ENCODE measurements around the gene SLC2A1. TPM values are rescaled to one million over a fixed set of nuclear protein-coding genes. Genes with fewer than 3 reads are reported as not detected.

SLC2A1 gene
- total and polyA plus RNA-seq, 2 of the 13 experiments (the other 11 are each of a cell fraction or from before 2014, with no cell fraction given) = 125 to 423 TPM

DNA sequence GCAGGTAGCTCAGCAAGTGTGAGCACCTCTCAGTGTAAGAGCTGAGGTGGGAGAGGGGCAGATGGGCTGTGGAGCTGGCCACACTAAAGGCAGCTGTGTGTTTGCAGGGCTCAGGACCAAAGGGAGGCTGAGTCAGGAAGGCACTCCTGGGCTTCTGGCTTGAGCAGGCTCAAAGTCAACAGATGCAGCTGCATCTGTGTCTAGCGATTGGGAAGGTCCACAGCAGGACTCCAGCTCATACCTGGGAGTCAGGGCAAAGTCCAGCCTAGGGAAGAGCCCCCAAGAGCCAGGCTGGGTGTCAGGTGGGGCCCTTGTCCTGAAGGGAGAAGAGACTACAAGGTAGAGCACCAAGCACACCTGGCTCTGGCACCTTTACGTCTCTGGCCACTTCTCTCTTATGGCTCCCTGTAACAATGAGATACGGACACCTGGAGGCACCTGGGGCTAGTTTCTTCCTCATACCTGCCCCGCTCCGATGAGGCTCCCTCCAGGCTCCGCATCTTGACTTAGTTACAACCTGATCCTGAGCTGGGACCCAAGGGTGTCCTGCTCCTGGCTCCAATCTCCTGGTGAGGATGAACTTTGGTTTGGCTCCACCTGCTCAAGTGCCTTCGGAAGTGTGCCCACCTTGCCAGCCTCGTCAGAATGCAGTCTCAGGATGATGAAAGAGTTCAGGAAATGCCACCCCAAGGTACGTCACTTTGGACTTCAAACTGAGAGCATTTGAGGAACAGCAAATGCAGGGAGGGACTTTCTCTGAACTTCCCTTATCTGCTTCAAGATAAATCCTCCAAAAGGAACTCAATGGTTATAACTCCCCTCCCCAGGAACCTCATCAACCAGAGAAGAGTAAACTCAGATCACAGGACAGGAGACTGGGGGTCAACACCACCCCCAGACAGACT is 21.5 kb upstream of the SLC2A1 start (continued):
- TF ChIP-seq ZNF776 (CRISPR knock-in tag; IDR thresholded peaks at IDR 0.05) (no peak), NFE2L1 (CRISPR knock-in tag; IDR thresholded peaks at IDR 0.05; ENCODE audit: borderline replicate concordance) (no peak), ZNF598 (CRISPR knock-in tag; IDR thresholded peaks at IDR 0.05; ENCODE audit: borderline replicate concordance) (no peak), ZNF841 (CRISPR knock-in tag; IDR thresholded peaks at IDR 0.05; ENCODE audit: borderline replicate concordance) (no peak), ZNF530 (CRISPR knock-in tag; IDR thresholded peaks at IDR 0.05; ENCODE audit: low read depth) (no peak), ZNF10 (CRISPR knock-in tag; IDR thresholded peaks at IDR 0.05; ENCODE audit: borderline replicate concordance, low read depth) (no peak), ZMYM4 (CRISPR knock-in tag; IDR thresholded peaks at IDR 0.05) (no peak), ZNF143 (CRISPR knock-in tag; IDR thresholded peaks at IDR 0.05) (no peak), FOXO1 (CRISPR knock-in tag; IDR thresholded peaks at IDR 0.05) (no peak), HNF4A (CRISPR knock-in tag; IDR thresholded peaks at IDR 0.05) (peak; percentile 70), PHF8 (CRISPR knock-in tag; IDR thresholded peaks at IDR 0.05) (no peak), NBN (conservative IDR thresholded peaks at IDR 0.05) (no peak), NR1H2 (CRISPR knock-in tag; IDR thresholded peaks at IDR 0.05; ENCODE audit: borderline replicate concordance, low read depth) (no peak), SMAD3 (CRISPR knock-in tag; IDR thresholded peaks at IDR 0.05) (no peak), ZNF180 (CRISPR knock-in tag; IDR thresholded peaks at IDR 0.05; ENCODE audit: borderline replicate concordance, low read depth) (no peak)
- TF ChIP-seq, protein P1, sequence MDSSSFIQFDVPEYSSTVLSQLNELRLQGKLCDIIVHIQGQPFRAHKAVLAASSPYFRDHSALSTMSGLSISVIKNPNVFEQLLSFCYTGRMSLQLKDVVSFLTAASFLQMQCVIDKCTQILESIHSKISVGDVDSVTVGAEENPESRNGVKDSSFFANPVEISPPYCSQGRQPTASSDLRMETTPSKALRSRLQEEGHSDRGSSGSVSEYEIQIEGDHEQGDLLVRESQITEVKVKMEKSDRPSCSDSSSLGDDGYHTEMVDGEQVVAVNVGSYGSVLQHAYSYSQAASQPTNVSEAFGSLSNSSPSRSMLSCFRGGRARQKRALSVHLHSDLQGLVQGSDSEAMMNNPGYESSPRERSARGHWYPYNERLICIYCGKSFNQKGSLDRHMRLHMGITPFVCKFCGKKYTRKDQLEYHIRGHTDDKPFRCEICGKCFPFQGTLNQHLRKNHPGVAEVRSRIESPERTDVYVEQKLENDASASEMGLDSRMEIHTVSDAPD (CRISPR knock-in tag; IDR thresholded peaks at IDR 0.05) = no peak
- TF ChIP-seq, protein P2, sequence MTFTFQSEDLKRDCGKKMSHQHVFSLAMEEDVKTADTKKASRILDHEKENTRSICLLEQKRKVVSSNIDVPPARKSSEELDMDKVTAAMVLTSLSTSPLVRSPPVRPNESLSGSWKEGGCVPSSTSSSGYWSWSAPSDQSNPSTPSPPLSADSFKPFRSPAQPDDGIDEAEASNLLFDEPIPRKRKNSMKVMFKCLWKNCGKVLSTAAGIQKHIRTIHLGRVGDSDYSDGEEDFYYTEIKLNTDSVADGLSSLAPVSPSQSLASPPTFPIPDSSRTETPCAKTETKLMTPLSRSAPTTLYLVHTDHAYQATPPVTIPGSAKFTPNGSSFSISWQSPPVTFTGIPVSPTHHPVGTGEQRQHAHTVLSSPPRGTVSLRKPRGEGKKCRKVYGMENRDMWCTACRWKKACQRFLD (CRISPR knock-in tag; IDR thresholded peaks at IDR 0.05; ENCODE audit: borderline replicate concordance) = no peak
- TF ChIP-seq, protein P3, sequence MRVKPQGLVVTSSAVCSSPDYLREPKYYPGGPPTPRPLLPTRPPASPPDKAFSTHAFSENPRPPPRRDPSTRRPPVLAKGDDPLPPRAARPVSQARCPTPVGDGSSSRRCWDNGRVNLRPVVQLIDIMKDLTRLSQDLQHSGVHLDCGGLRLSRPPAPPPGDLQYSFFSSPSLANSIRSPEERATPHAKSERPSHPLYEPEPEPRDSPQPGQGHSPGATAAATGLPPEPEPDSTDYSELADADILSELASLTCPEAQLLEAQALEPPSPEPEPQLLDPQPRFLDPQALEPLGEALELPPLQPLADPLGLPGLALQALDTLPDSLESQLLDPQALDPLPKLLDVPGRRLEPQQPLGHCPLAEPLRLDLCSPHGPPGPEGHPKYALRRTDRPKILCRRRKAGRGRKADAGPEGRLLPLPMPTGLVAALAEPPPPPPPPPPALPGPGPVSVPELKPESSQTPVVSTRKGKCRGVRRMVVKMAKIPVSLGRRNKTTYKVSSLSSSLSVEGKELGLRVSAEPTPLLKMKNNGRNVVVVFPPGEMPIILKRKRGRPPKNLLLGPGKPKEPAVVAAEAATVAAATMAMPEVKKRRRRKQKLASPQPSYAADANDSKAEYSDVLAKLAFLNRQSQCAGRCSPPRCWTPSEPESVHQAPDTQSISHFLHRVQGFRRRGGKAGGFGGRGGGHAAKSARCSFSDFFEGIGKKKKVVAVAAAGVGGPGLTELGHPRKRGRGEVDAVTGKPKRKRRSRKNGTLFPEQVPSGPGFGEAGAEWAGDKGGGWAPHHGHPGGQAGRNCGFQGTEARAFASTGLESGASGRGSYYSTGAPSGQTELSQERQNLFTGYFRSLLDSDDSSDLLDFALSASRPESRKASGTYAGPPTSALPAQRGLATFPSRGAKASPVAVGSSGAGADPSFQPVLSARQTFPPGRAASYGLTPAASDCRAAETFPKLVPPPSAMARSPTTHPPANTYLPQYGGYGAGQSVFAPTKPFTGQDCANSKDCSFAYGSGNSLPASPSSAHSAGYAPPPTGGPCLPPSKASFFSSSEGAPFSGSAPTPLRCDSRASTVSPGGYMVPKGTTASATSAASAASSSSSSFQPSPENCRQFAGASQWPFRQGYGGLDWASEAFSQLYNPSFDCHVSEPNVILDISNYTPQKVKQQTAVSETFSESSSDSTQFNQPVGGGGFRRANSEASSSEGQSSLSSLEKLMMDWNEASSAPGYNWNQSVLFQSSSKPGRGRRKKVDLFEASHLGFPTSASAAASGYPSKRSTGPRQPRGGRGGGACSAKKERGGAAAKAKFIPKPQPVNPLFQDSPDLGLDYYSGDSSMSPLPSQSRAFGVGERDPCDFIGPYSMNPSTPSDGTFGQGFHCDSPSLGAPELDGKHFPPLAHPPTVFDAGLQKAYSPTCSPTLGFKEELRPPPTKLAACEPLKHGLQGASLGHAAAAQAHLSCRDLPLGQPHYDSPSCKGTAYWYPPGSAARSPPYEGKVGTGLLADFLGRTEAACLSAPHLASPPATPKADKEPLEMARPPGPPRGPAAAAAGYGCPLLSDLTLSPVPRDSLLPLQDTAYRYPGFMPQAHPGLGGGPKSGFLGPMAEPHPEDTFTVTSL (CRISPR knock-in tag; IDR thresholded peaks at IDR 0.05; ENCODE audit: borderline replicate concordance) = no peak
- TF ChIP-seq, protein P4, sequence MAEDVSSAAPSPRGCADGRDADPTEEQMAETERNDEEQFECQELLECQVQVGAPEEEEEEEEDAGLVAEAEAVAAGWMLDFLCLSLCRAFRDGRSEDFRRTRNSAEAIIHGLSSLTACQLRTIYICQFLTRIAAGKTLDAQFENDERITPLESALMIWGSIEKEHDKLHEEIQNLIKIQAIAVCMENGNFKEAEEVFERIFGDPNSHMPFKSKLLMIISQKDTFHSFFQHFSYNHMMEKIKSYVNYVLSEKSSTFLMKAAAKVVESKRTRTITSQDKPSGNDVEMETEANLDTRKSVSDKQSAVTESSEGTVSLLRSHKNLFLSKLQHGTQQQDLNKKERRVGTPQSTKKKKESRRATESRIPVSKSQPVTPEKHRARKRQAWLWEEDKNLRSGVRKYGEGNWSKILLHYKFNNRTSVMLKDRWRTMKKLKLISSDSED (CRISPR knock-in tag; IDR thresholded peaks at IDR 0.05) = no peak
